Panc1 (cell line): ENCODE data around the gene USP10. TPM values are rescaled to one million over a fixed set of nuclear protein-coding genes. Genes with fewer than 3 reads are reported as not detected.
A peak's percentile ranks its signal among the peaks of the same experiment; 100 is the strongest.

Experiments used
- ATAC-seq: fragments of 200-7000 bp; cut with Tn5 transposase; 2 replicates; pipeline ENCODE4 v1.9.1; 2020; ENCODE audit warnings: mild to moderate bottlenecking, moderate library complexity
- BruUV-seq: library from RNA; stranded (reverse); fragments of 400-500 nt; replicated peaks from 2 replicates; lab custom pipeline; 2021; lab: Mats Ljungman, UMichigan
- CTCF ChIA-PET: fragments of 300-600 bp; sonication (Branson Sonifier 250); formaldehyde crosslinking; loops from one replicate; lab custom pipeline; 2022; ENCODE audit warnings: antibody characterized with exemption; lab: Charles Lee
- POLR2A ChIA-PET: fragments of 300-600 bp; sonication (Branson Sonifier 250); formaldehyde crosslinking; loops from one replicate; lab custom pipeline; 2022; ENCODE audit warnings: antibody characterized with exemption; lab: Charles Lee
- DNase-seq: peaks from one replicate; pipeline ENCODE4 v3.0.0-alpha.2; 2010; ENCODE audit warnings: low read depth, low spot score
- H3K27ac ChIP-seq: 2 replicates; pipeline ENCODE4 v1.5.1; 2011; ENCODE audit warnings: mild to moderate bottlenecking, low read length, inconsistent platforms
- H3K27me3 ChIP-seq: fragments of 200-500 bp; sonication (Bioruptor generic); 2 replicates; pipeline ENCODE4 v1.6.0; 2014; ENCODE audit warnings: low read length, inconsistent platforms; ENCODE audit not compliant: control insufficient read depth, insufficient read depth
- H3K36me3 ChIP-seq: fragments of 200-500 bp; sonication (Bioruptor generic); 2 replicates; pipeline ENCODE4 v1.5.1; 2014; ENCODE audit warnings: inconsistent platforms, mild to moderate bottlenecking, low read length, moderate library complexity; ENCODE audit not compliant: control insufficient read depth, insufficient read depth
- H3K4me1 ChIP-seq: 2 replicates; pipeline ENCODE4 v1.5.1; 2011; ENCODE audit warnings: inconsistent platforms, mild to moderate bottlenecking, low read length, moderate library complexity; ENCODE audit not compliant: control insufficient read depth, insufficient read depth
- H3K4me3 ChIP-seq, 2 experiments: 2 replicates each; pipeline ENCODE4 v1.5.1; 2011 to 2012; ENCODE audit warnings: low read depth in 2 of 2, low read length in 2 of 2, mild to moderate bottlenecking in 2 of 2, inconsistent platforms in 1 of 2, moderate library complexity in 1 of 2
- H3K9me3 ChIP-seq: fragments of 200-500 bp; sonication (Bioruptor generic); 2 replicates; pipeline ENCODE4 v1.5.1; 2014; ENCODE audit warnings: low read depth, mild to moderate bottlenecking, inconsistent platforms, low read length, moderate library complexity; ENCODE audit not compliant: control insufficient read depth, insufficient read depth
- CTCF ChIP-seq: fragments of 450-650 bp; IDR thresholded peaks from 2 replicates; pipeline ENCODE4 v1.5.1; 2017; ENCODE audit warnings: mild to moderate bottlenecking
- POLR2AphosphoS5 ChIP-seq: IDR thresholded peaks from 2 replicates; pipeline ENCODE4 v1.6.1; 2012; ENCODE audit warnings: mild to moderate bottlenecking, low read depth, low read length, moderate library complexity
- REST ChIP-seq, 2 experiments: IDR thresholded peaks; 2 replicates each; pipeline ENCODE4 v1.6.1; 2011 to 2012; ENCODE audit warnings: low read depth in 2 of 2, control low read depth in 1 of 2, low read length in 1 of 2, mild to moderate bottlenecking in 1 of 2, moderate library complexity in 1 of 2; ENCODE audit not compliant: insufficient read depth in 1 of 2
- SIN3A ChIP-seq: IDR thresholded peaks from 2 replicates; pipeline ENCODE4 v1.6.1; 2012; ENCODE audit warnings: low read depth, mild to moderate bottlenecking, low read length, moderate library complexity, borderline replicate concordance; ENCODE audit not compliant: insufficient read depth
- TCF7L2 ChIP-seq: IDR thresholded peaks from 2 replicates; pipeline ENCODE4 v1.6.1; 2011; ENCODE audit warnings: mild to moderate bottlenecking, low read depth, low read length, inconsistent platforms
- in situ Hi-C: cut with HindIII; loops from 2 replicates; pipeline ENCODE4 v1.10.0; 2016; ENCODE audit warnings: low sequenced_read_pairs, low pct_unique_long_range_greater_than_20kb
- intact Hi-C: fragments of 100-400 bp; cut with micrococcal nuclease; formaldehyde crosslinking; loops from one replicate; pipeline ENCODE4 v1.10.0; 2022; ENCODE audit not compliant: unreplicated experiment
- total RNA-seq: library from RNA; stranded (reverse); gene quantifications from one replicate; pipeline ENCODE4 v1.2.1, GENCODE V29; 2021; ENCODE audit not compliant: unreplicated experiment

The USP10 gene
- total RNA-seq, 1 experiment from 2014 or later: 77.4 TPM

GRCh38 chr16:84804326-84804725, 104.5 kb downstream of the USP10 start:
- ATAC-seq (no peak), DNase-seq (no peak)
- Histone ChIP-seq H3K4me3 (no peak overlapping the region), H3K27me3 (no peaks in the 10 kb centered on the region), H3K4me1 (peaks cover 6% of the 10 kb centered on the region; the same call in 1 of the 2 replicates), H3K9me3 (no peaks in the 10 kb centered on the region), H3K36me3 (no peaks in the 10 kb centered on the region), H3K27ac (no peak overlapping the region)
- ChIA-PET CTCF (no interaction called here), POLR2A (no interaction called here)
- no peak for TF ChIP-seq SIN3A
- TF ChIP-seq CTCF: no peak
- TF ChIP-seq POLR2AphosphoS5: no peak
- TF ChIP-seq TCF7L2: no peak
- no peak for TF ChIP-seq REST (IDR thresholded peaks at IDR 0.05; ENCODE audit: insufficient read depth in 1 of 2, low read depth in 2 of 2, low read length in 1 of 2)
- no TSS peak for BruUV-seq
- intact Hi-C loops: no loop called here
- in situ Hi-C loops: no loop called here

GRCh38 chr16:84806256-84806889, 106.6 kb downstream of the USP10 start:
- Histone ChIP-seq H3K4me1 (peaks cover 6% of the 10 kb centered on the region; the same call in 1 of the 2 replicates), H3K9me3 (no peaks in the 10 kb centered on the region), H3K4me3 (peak overlapping the region in 1 of 2 experiments; percentile 49; a peak in 2 of 4 replicates), H3K36me3 (no peaks in the 10 kb centered on the region), H3K27me3 (no peaks in the 10 kb centered on the region), H3K27ac (peak overlapping the region; percentile 65; the same call in 1 of the 2 replicates)
- DNase-seq: peak; percentile 32
- ChIA-PET POLR2A (no interaction called here), CTCF (no interaction called here)
- no TSS peak for BruUV-seq
- TF ChIP-seq SIN3A (no peak), CTCF (no peak), TCF7L2 (no peak), POLR2AphosphoS5 (no peak), REST (IDR thresholded peaks at IDR 0.05; ENCODE audit: insufficient read depth in 1 of 2, low read depth in 2 of 2, low read length in 1 of 2) (no peak)
- ATAC-seq: peak; percentile 94
- intact Hi-C loops: no loop called here
- in situ Hi-C loops: no loop called here
